LNCAP (cell line): ENCODE data around the gene FZR1.

Experiments used
- TF ChIP-seq, protein P1 (sequence below): fragments of 450-650 bp; IDR thresholded peaks from 2 replicates; pipeline ENCODE4 v1.5.1; 2017; ENCODE audit warnings: mild to moderate bottlenecking

The FZR1 gene

DNA sequence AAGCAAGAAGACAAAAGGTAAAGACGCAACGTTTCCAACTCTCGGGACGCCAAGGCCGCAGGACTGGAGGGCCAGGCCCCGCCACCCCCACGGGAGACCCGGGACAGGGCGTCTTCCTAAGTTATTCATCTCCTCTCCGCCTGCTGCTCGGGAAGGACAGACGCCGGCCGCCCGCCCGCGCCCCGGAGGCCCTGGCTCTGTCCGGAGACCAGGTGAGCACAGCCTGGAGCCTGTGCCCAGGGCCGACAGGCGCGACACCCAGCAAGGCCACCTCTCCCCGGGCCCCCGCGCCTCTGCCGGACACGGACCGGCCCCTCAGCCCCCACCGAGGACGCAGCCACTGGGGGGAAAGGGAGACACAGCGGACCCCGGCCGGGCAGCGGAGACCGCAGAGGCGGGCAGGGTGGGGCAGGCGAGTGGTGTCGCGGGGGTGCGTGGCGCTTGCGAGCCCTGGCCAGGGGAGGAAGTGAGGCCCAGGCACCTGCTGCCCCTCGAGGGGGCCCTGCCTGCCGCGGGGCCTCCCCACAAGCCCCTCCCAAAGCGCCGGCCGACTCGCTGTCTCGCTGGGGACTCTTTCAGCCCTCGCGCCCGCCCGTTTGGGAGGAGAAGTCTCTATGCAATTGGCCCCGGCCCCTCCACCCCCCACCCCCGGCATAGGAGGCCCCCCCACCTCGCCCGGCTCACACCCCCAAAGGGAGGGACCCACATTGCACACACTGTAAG is 43.0 kb upstream of the FZR1 start:
- TF ChIP-seq, protein P1, sequence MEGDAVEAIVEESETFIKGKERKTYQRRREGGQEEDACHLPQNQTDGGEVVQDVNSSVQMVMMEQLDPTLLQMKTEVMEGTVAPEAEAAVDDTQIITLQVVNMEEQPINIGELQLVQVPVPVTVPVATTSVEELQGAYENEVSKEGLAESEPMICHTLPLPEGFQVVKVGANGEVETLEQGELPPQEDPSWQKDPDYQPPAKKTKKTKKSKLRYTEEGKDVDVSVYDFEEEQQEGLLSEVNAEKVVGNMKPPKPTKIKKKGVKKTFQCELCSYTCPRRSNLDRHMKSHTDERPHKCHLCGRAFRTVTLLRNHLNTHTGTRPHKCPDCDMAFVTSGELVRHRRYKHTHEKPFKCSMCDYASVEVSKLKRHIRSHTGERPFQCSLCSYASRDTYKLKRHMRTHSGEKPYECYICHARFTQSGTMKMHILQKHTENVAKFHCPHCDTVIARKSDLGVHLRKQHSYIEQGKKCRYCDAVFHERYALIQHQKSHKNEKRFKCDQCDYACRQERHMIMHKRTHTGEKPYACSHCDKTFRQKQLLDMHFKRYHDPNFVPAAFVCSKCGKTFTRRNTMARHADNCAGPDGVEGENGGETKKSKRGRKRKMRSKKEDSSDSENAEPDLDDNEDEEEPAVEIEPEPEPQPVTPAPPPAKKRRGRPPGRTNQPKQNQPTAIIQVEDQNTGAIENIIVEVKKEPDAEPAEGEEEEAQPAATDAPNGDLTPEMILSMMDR, result no peak

DNA sequence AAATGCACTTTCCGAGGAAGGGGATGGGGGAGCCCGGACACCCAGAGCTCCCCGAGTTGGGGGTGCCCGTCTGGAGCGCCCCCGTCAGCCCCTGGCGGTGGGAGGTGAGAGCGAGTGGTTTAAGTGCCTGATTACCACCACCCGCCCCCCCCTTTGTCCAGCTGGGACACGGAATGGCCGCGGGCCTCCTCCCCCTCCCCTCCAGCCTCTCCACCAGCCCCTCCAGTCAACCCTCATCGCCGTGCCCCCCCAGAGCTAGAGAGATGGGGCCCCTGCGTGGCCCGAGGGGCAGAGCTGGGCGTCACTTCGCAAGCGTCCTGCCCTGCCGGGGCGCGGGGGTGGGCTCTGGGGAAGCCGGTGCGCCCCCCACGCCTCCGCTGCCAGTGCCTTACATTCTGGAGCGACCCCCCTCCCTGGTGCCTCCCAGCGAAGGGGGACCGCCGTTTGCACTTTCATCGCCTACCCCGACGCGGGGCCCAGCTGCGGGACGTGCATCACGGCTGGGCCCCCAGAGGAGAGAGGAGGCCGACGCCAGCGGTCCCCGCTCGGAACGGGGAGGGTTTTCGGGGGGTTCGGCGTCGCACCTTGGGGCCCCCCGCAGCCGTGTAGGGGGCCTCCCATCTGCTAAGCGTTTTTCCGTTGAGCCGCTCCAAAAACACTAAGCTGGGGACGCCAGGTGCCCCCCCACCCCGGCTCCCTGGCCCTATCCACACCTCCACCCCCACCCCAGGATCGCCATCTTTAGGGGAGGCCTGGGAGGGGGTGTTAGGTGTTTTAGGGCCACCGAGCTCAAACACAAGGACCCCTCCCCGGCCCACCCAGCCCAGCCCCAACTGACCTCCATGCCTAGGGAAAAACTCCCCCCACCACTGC is 42.2 kb upstream of the FZR1 start:
- TF ChIP-seq, protein P1, result no peak

DNA sequence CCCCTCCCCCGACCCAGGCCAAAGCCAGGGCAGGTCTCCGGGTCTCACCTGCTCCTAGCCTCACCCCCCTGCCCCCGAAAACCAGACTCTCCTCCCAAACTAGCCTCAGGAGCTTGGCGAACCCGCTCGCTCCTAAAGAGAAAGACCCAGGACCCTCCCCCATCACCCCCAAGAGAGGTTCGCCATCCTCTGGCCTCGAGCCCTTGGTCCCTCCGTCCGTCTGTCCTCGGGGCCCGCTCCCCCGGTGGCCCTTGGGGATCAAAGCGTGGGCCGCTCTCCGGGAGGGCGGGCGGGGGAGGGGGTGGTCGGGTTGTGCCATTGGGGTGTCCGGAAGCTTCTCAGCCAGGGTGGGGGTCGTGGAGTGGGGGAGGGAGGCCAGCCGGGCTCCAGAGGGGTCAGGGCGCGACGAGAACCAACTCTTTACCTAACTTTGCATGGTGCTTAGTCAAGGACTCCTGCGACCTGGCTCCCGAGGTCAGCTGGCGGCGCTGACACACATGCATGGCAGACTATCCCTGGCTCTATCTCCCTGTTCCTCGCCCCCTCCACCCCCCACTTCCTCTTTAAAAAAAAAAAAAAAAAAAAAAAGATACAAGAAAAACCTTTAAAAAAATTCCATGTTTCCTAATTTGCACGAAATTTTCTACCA is 41.4 kb upstream of the FZR1 start:
- TF ChIP-seq, protein P1, result no peak

DNA sequence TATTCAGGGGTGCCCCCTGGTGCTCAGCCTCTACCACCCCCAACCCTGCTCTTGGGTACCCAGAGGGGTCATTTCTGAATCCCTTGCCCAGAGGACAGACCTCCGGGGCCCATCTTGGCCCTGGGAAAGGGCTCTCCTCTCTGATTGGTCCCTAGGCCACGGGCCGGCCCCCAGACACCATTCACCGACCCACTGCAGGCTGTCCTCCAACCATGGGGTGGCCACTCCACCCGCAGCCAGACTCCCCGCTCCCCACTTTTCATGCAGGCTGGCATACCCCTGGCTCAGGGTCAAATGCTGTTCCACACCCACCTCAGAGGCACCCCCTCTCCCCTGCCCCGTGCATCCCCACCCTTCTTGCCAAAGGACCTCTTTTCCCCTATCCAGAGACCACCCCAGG is 40.6 kb upstream of the FZR1 start:
- TF ChIP-seq, protein P1, result no peak

DNA sequence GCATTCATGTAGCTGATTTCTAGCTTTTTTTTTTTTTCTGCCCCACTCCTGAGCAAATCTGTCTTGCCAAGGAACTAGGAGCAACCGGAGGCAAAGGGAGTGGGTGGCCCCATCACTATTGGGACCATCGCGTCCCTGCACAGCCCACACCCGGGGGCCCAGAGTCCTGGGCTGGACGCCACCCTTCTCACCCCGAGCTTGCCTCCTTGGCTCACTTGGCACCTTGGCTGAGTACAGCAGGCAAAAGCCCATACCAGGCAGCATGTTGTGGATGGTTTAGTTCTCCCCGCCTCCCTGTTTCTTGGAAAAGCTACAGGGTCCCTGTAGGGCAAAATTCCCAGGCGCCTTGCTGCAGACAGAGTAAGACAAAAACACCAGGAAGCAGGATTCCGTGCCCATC is 39.5 kb upstream of the FZR1 start:
- TF ChIP-seq, protein P1, result no peak

DNA sequence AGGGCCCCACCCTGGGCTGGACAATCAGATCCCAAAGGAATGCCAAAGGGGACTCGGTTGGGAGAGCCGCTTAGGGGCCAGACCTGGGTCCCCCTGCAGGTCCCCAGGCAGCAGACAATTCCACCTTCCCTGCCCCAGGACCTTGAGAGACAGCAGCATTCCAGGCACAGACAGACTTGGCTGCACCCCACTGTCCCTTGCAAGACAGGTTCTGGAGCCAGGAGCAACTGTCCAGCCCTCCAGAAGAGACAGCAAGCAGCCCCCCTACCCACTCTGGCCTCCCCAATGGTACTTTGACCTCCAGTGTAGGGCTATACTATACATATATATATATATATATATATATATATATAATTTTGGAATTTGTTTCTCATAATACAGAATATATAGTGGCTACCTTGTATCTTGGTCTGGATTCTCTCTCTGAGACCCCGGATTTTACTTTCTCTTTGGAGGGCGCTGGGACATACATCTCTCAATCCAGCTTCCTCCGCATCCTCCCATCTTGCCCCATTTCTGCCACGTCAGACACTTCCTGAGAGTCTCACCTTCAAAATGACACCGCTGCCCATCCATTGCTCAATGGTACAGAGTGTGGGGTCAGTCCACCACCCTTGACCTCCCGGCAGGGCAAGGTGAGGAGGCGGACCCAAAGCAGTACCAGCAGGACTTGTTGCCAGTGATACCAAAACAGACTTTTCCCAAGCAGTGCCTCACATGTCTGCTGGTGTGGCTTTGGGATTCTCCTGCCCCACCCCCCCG is 38.5 kb upstream of the FZR1 start:
- TF ChIP-seq, protein P1, result no peak

DNA sequence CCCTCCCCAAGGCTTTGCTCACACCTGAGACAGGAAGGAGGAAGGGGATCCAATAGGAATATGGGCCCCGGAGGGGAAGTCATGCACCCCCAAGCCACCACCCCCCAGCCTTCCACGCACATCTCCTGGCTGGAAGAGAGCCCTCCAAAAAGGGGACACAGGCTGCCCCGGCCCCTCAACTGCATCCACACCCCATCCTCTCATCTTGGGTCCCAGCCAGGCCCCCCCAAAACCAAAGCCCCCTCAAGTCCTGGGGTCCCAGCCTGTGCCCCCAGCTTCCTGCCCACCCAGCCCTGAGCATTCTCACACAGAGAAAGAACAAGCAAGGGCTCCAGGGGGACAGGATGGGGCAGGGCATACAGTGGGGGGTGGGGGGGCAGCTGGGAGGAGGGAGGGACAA is 37.9 kb upstream of the FZR1 start:
- TF ChIP-seq, protein P1, result no peak
